DMS114 treated with DMSO at 0.1 percent for 48 hours (cell line): Measurements from ENCODE around the gene RAD51C.
"Not testable (repeated sequence)": the region's sequence is repeated elsewhere in the genome, so short reads cannot be mapped to it uniquely, and the experiment has no call there.

Source experiments
- DNase-seq: peaks from one replicate; lab custom pipeline; 2025; ENCODE audit not compliant: unreplicated experiment; lab: John Stamatoyannopoulos, UW

RAD51C gene

DNA sequence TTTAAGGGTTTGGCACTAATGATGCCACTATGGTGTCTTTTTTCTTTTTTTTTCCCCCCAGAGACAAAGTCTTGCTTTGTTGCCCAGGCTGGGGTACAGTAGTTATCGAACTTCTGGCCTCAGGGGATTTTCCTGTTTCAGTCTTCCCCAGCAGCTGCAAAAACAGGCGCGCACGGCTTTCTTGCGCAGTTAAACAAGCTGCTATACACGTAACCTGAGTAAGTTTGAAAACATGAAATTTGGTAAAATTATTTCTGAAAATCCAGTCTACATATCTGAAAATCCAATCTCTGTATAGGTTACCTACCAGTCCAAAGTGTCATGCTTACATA, 12.4 kb upstream of the RAD51C start:
- no peak for DNase-seq

DNA sequence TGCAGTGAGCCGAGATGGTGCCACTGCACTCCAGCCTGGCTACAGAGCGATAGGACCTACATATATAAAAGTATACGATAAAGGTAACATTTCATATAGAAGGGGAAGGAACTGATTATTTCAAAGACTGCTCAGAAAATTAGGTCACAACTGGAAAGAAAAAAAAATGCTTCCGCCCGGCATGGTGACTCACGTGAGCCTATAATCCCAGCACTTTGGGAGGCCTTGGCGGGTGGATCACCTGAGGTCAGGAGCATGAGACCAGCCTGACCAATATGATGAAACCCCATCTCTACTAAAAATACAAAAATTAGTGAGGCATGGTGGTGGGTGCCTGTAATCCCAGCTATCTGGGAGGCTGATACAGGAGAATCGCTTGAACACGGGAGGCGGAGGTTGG, 8.4 kb upstream of the RAD51C start:
- DNase-seq: no peak

DNA sequence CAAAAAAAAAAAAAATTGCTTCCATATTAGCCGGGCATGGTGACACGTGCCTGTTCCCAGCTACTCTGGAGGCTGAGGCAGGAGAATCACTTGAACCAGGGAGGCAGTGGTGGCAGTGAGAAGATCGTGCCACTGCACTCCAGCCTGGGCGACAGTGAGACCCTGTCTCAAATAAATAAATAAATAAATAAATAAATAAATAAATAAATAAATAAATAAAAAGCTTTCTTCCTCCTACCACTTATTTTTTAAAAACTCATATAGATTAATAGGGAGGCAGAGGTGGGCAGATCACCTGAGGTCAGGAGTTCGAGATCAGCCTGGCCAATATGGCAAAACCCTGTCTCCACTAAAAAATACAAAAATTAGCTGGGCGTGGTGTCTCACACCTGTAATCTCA, 7.9 kb upstream of the RAD51C start:
- not testable (repeated sequence) for DNase-seq

DNA sequence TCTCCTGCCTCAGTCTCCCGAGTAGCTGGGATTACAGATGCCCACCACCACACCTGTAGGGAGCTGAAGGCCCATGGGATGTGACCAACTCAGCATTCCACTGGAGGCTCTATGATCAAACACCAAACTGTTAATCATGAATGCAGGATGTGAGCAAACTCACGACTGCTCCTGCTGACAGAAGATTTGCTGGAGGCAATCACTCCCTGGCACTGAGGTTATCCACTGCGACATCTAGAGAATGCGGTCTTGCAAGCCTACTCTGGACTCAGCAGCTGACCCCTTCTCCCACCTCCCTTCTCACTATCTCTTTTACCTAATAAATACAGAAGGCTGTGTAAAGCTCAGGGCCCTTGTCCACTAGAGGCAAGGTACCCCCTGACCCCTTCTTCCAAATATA, 5.4 kb upstream of the RAD51C start:
- no peak for DNase-seq

DNA sequence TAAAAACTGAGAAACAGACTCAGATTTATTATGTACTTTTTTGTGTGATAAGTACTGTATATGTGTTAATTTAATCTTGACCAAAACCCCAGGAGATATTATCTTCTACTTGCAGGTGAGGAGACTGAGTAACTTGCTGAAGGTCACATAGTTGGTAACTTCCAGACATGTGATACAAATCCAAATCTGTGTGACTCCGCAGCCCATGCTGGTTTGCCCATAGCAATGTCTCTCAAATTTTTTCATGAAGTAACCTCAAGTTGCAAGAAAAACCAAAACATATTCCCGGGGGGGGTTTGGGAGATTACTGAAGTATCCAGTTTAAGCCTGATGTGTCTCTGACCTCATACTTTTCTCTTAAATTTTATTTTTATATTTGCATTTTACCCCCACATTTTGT, 3.9 kb upstream of the RAD51C start:
- no peak for DNase-seq

DNA sequence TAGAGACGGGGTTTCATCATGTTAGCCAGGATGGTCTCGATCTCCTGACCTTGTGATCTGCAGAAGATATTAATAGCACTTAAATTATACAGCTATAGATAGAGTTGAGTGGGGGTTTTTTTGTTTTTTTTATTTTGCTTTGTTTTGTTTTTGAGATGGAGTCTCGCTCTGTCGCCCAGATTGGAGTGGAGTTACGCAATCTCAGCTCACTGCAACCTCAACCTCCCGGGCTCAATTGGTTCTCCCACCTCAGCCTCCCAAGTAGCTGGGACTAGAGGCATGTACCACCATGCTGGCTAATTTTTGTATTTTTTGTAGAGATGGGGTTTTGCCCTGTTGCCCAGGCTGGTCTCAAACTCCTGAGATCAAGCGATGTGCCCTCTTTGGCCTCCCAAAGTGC, 2.4 kb upstream of the RAD51C start:
- not testable (repeated sequence) for DNase-seq

DNA sequence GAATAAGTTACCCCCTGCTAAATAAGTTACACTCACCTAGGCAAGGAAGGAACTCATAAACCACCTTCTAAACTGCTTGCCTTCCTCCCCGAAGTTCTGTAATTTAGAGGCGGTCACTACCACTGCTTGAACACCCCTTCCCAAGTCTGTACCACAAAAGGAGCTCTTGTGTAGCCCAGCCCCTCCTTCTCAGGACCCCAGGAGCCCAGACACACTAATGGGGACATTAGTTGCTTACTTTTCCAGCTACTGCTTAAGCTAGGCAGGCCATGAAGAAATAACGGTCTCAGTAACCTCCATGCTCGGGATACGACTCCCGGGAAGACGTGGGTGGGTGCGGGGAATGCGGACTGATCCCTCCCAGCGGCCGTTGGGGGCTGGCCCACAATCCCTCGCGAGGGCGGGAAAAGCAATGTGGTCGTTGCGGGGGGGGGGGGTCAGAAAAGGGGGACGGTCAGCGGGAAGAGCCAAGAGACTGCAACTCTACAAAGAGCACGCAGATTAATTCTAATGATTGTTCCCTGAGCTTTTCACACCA, 632 bp upstream of the RAD51C start, which contains the start of gene TEX14:
TEX14 (minus strand) TSS at position 345 of the 538 bp plus-strand sequence. CDS start 40,044 bp downstream, outside the sequence.
- DNase-seq: peak; percentile 59

DNA sequence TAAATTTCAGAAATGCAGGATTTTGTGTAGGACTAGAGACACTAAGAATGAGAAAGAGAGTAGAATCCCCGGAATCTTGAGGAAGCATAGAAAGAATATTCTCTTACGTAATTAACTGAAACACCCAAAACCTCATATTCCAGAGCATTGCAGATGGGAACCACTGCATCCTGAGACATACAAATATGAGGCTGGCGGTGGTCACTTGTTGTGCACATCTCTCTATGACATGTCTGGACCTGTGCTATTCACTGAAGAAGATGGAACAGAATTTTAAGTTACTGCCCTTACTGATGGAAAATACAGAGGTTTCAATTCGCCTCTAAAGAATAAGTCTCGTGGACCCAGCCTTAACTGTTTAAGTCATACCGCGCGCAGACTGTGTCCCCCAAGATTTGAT, 806 bp downstream of the RAD51C start:
- DNase-seq: no peak

DNA sequence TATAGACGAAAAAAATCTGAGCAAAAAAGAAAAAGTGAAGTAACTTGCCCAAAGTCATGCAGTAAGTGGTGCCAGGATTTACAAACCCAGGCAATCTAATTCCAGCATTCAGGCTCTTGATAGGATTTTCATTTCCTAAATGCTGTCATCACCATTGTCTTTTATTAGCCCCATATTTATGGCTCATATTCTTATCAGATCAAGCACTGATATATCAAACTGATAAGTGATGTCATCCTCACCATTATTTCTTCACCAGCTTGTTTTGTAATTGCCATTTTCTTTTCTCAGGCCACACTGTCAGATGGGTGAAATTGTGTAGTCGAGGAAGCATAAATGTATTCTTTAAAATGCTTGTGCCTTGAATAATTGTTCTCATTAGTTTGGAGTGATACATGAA, 1.3 kb downstream of the RAD51C start:
- DNase-seq: no peak

DNA sequence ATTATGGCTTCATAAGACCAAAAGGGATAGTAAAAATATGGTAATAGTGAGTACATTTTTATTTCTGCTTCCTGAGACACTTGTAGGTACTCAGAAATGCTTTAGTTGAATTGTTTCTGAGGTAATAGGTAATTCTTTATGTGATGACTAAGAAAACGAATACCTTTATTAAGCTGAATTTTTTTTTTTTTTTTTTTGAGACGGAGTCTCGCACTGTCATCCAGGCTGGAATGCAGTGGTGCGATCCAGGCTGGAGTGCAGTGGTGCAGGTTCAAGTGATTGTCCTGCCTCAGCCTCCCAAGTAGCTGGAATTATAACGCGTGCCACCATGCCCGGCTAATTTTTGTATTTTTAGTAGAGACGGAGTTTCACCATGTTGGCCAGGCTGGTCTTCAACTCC, 1.9 kb downstream of the RAD51C start:
- DNase-seq: no peak

DNA sequence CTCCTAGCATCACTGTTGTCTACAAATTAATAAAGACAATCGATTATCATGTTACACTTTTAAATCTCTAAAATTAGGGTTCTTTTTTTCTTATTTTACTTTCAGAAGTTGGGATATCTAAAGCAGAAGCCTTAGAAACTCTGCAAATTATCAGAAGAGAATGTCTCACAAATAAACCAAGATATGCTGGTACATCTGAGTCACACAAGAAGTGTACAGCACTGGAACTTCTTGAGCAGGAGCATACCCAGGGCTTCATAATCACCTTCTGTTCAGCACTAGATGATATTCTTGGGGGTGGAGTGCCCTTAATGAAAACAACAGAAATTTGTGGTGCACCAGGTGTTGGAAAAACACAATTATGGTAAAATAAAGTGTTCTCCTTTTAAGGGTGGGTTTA, 2.4 kb downstream of the RAD51C start:
- no peak for DNase-seq

DNA sequence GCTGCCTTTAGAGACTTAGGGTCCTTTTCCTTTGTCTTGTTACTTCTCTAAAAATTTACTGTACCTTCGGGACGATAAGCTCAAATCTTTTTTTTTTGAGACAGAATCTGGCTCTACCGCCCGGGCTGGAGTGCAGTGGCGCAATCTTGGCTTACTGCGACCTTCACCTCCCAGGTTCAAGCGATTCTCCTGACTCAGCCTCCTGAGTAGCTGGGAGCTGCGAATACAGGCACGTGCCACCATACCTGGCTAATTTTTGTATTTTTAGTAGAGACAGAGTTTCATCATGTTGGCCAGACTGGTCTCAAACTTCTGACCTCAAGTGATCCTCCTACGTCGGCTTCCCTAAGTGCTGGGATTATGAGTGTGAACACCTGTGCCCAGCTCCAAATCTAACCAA, 7.4 kb downstream of the RAD51C start:
- DNase-seq: no peak

DNA sequence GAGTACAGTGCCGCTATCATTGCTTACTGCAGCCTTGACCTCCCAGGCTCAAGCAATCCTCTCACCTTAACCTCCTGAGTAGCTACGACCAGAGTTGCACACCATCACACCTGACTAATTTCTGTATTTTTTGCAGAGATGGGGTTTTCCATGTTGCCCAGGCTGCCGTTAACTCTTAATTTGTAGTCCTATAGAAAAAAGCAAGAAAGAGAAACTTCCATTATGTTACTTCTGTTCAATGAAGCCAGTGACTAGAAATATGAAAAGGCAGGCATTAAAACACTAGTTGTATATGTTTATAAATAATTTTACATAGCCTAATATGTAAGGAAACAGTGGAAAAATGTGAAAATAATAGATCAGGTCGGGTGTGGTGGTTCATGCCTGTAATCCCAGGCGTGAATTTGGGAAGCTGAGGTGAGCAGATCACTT, 9.7 kb downstream of the RAD51C start:
- no peak for DNase-seq

DNA sequence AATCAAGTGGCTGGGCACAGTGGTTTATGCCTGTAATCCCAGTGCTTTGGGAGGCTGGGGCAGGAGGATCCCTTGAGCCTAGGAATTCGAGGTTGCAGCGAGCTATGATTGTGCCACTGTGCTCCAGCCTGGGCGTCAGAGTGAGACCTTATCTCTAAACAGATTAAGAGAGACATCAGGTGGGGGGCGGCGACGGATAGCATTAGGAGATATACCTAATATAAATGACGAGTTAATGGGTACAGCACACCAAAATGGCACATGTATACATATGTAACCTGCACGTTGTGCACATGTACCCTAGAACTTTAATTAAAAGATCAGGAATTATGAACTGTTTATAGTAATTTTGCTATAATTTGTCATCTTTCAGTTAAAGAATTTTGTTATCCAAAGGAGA, 10.3 kb downstream of the RAD51C start:
- no peak for DNase-seq

DNA sequence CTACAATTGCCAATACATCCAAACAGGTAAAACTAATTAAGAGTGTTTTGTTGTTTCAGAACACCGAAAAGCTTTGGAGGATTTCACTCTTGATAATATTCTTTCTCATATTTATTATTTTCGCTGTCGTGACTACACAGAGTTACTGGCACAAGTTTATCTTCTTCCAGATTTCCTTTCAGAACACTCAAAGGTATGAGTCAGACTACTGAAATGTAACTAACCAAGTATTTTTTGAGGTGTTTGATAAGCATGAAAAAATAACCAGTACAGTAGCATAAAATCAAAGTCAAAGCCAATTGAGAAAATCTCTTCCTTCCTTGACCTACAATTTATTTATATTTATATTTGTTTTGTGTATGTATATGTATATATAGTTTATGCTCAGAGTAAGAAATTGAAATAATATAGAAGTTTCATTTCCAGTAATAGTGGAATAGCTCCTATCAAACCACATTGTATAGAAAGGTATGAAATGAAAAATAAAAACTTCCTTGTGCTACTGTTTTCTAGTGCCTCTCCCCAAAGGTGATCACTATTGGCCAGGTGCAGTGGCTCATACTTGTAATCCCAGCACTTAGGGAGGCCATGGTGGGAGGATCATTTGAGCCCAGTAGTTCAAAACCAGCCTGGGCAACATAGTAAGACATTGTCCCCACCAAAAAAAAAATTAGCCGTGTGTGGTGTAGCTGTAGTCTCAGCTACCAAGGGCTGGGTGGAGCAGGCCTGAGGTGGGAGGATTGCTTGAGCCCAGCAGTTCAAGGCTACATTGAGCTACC, 10.9 kb downstream of the RAD51C start:
- no peak for DNase-seq

DNA sequence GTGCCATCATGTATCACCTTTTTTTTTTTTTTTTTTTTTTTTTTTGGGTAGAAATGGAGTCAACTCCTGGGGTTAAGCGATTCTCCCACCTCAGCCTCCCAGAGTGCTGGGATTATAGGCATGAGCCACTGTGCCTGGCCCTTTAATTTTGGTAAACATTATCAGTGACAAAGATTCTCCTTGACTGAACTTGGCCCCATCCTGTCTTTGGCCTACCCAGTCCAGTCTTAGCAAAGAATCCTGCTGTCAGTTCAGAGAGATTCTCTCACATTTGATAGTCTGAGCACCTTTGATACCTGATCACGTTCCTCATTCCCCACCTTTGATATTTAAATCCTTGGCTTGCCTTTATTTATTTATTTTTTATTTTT, 11.5 kb downstream of the RAD51C start:
- DNase-seq: no peak

DNA sequence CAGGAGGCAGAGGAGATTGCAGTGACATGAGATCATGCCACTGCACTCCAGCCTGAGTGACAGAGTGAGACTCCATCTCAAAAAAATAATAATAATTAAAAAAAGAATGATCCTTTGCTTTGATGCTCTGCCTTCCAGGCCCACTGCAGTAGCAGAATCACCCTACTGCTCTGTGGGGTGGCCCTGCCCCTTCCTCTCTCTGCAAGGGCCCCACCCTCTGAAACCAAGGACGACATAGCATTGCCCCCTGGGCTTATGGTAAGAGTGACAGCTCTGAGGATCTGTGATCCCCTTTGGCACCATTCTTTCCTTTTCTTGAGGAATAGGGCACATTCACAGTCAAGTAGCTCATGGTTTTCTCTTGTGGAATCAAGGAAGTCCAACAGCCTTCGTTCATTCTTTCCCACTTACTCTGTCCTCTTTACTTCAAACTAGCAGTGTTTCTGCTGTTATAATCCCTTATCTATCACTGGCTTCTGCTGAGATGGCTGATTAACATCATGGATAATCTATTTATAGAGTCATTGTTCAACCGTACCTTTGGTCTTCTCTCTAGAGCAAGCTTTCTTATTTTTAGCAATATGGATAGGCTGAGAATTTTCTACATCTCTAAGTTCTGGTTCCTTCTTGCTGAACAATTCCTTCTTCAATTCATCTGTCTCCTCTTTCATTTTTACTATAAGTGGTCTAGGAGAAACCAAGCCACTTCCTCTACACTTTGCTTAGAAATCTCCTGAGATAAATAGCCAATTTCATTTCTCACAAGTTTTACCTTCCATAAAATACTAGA, 14.1 kb downstream of the RAD51C start:
- no peak for DNase-seq

DNA sequence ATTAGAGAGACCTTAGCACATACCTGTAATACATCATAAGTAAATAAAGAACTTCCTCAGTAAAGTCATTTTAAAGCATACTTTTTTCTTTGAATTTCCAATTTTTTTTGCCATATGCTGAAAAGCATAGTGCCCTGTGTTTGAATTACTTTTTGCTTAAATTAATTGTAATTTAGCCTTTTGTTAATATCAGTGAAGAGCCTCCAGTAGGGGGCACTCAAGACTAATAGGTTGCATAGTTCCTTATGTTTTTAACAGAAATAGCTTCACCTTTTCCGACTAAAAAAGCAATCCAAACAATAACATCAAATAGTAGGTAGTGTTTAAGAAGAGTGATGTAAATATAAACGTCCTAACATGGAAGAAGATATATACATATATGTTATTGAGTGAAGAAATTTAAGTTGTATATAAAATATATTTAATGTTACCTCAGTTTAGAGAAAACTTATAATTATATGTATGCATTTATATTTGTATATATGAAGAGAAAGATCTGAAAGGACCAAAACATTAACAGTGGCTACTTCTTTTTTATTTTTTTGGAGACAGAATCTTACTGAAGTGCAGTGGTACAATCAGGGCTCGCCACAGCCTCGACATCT, 18.6 kb downstream of the RAD51C start:
- DNase-seq: peak; percentile 35

DNA sequence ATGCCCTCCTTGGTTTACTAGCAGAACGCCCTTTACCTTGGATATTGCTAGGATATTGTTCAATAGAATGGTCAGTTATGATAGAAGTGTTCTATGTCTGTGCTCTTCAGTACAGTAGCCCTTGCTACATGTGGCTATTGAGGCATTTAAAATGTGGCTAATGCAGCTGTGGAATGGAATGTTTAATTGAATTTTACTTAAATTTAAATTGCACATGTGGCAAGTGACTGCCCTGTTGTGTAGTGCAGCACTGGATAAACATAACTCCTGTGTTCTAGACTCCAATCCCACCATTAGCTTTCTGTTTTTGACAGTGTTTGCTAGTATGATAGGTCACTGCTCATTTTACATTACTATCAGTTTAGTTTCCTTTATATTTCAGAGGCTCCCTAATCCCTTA, 29.9 kb downstream of the RAD51C start:
- no peak for DNase-seq

DNA sequence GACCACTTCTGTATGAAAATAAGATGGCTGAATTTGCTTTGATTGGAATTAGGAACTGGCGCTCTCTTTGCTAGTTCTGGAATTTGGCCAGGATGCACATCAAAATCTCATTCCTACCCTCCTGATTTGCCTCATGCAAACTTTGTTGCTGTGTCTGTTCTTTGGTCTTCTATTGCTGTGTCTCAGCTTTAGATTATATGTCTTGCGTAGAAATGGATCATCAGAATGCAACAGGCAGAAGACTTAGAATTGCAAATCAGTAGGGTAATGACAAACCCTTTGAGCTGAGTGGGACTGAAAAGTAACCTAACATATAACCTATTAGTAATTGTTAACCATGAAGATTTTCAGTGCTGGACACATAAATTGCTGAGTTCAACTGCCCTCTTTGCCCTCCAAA, 30.3 kb downstream of the RAD51C start:
- DNase-seq: no peak

DNA sequence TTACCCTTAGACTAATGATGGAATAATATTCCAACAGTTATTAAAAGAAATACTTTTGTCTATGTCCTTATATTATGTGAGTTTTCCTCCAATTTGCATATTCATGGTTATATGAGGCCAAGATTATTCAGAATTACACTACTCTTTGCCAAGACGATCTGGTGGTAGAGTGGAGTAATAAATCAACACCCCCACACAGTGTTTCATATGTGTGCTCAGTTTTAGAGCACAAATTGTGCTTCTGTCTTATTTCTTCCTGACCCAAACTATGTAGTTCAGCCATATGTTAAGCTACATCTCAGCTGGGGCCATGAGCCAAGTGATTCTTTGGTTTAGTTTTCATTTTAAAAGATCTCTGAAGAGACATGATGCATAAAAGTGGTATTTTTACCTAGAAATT, 36.4 kb downstream of the RAD51C start:
- DNase-seq: no peak

DNA sequence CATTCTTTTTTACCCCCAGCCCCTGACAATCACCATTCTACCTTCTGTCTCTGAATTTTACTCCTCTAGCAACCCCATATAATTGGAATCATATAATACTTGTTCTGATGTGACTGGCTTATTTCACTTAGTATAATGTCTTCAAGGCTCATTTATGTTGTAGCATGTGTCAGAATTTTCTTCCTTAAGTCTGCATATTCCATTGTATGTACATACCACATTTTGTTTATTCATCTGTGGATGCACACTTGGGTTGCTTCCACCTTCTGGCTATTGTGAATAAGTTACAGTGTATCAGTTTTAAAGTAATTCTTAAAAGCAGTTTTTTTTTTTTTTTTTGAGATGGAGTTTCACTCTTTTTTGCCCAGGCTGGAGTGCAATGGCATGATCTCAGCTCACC, 38.5 kb downstream of the RAD51C start:
- no peak for DNase-seq
